K562 (cell line): ENCODE results near the gene ELOVL5. TPM values are rescaled to one million over a fixed set of nuclear protein-coding genes. Genes with fewer than 3 reads are reported as not detected.
A peak's percentile ranks its signal among the peaks of the same experiment; 100 is the strongest.

Experiments
- ATAC-seq: fragments of 200-7000 bp; cut with Tn5 transposase; 3 replicates; pipeline ENCODE4 v1.9.1; 2020; ENCODE audit warnings: moderate library complexity
- BruUV-seq: library from RNA; stranded (reverse); fragments of 400-500 nt; replicated peaks from 2 replicates; lab custom pipeline; 2021; lab: Mats Ljungman, UMichigan
- CTCF ChIA-PET: fragments of 300-600 bp; formaldehyde crosslinking; extraction: SDS; loops from one replicate; lab custom pipeline; 2021; ENCODE audit warnings: low intra/inter-chr PET ratio; lab: Yijun Ruan, JAX
- POLR2A ChIA-PET: fragments of 300-600, 350-650 bp; sonication (Branson Sonifier 250); formaldehyde crosslinking; extraction: SDS; loops from one replicate; lab custom pipeline; 2021; ENCODE audit warnings: antibody characterized with exemption, inconsistent platforms; lab: Yijun Ruan, JAX
- DNase-seq, 4 experiments: peaks; one replicate each; pipeline versions ENCODE4 v3.0.0 to v3.0.0-alpha.2; 2011 to 2018; ENCODE audit warnings: low spot score in 3 of 4, mixed read lengths in 3 of 4; ENCODE audit errors: extremely low read depth in 1 of 4
- FAIRE-seq: peaks from 2 replicates; lab custom pipeline; 2011; peaks lifted over from hg19 to GRCh38; lab: Jason Lieb, UNC
- H2AFZ ChIP-seq: 2 replicates; pipeline ENCODE4 v1.6.0; 2011; ENCODE audit warnings: low read depth, low read length, control low read depth, inconsistent platforms
- H3K27ac ChIP-seq: fragments of 200-600 bp; 3 replicates; pipeline ENCODE4 v1.8.0; 2011; ENCODE audit warnings: low read depth, mild to moderate bottlenecking, control low read depth, inconsistent platforms, low read length, moderate library complexity, mixed read lengths; ENCODE audit errors: extremely low read depth
- H3K27me3 ChIP-seq, 2 experiments: fragments of 300-600 bp in 1 of 2; 2 replicates in 1 of 2; 3 replicates in 1 of 2; pipeline versions ENCODE4 v1.6.0 to v1.8.0; 2011; ENCODE audit warnings: inconsistent platforms in 2 of 2, low read length in 2 of 2, mild to moderate bottlenecking in 1 of 2, mixed read lengths in 1 of 2, moderate library complexity in 1 of 2; ENCODE audit not compliant: control insufficient read depth in 2 of 2, insufficient read depth in 2 of 2
- H3K36me3 ChIP-seq: fragments of 300-600 bp; 3 replicates; pipeline ENCODE4 v1.8.0; 2011; ENCODE audit warnings: mild to moderate bottlenecking, low read length, inconsistent platforms; ENCODE audit not compliant: control insufficient read depth, insufficient read depth
- H3K4me1 ChIP-seq, 2 experiments: fragments of 200-600 bp in 1 of 2; replicated peaks in 1 of 2; 2 replicates in 1 of 2; 3 replicates in 1 of 2; pipeline versions ENCODE4 v1.5.1 to v1.8.0; 2011; ENCODE audit warnings: inconsistent platforms in 2 of 2, low read length in 2 of 2, mild to moderate bottlenecking in 1 of 2, mixed read lengths in 1 of 2, moderate library complexity in 1 of 2; ENCODE audit not compliant: control insufficient read depth in 2 of 2, insufficient read depth in 2 of 2
- H3K4me2 ChIP-seq: 2 replicates; pipeline ENCODE4 v1.6.1; 2011; ENCODE audit warnings: low read length, control low read depth, inconsistent platforms, mixed read lengths; ENCODE audit not compliant: insufficient read depth
- H3K4me3 ChIP-seq: fragments of 200-600 bp; sonication (generic), shearing (Covaris generic); 2 replicates; pipeline ENCODE4 v1.5.1; 2016; ENCODE audit warnings: control low read depth, inconsistent platforms
- H3K79me2 ChIP-seq: fragments of 200-600 bp; 3 replicates; pipeline ENCODE4 v1.8.0; 2011; ENCODE audit warnings: low read length, inconsistent platforms; ENCODE audit not compliant: control insufficient read depth, insufficient read depth
- H3K9ac ChIP-seq, 2 experiments: 2 replicates each; pipeline versions ENCODE4 v1.6.0 to v1.6.1; 2011; ENCODE audit warnings: low read depth in 2 of 2, low read length in 2 of 2, control low read depth in 1 of 2, inconsistent platforms in 1 of 2, mild to moderate bottlenecking in 1 of 2, mixed read lengths in 1 of 2; ENCODE audit not compliant: insufficient read depth in 1 of 2
- H3K9me1 ChIP-seq: one replicate; pipeline ENCODE4 v1.6.0; 2011; ENCODE audit warnings: inconsistent platforms, mild to moderate bottlenecking, low read length, moderate library complexity; ENCODE audit not compliant: control insufficient read depth, insufficient read depth
- H3K9me3 ChIP-seq: replicated peaks from 2 replicates; pipeline ENCODE4 v1.5.1; 2011; ENCODE audit warnings: low read depth, low read length, inconsistent platforms; ENCODE audit not compliant: control insufficient read depth, insufficient read depth
- H4K20me1 ChIP-seq: replicated peaks from 2 replicates; pipeline ENCODE4 v1.6.1; 2011; ENCODE audit warnings: low read length, inconsistent platforms, mixed read lengths; ENCODE audit not compliant: control insufficient read depth, insufficient read depth
- C11orf30 ChIP-seq: fragments of 450-650 bp; IDR thresholded peaks from 2 replicates; pipeline ENCODE4 v1.6.1; 2016; ENCODE audit warnings: low read depth, mild to moderate bottlenecking
- HDAC3 ChIP-seq: fragments of 450-650 bp; IDR thresholded peaks from 2 replicates; pipeline ENCODE4 v1.6.1; 2018; ENCODE audit warnings: borderline replicate concordance, mild to moderate bottlenecking, moderate library complexity; ENCODE audit not compliant: partially characterized antibody
- ZNF174 ChIP-seq: fragments of 250-450 bp; sonication (Bioruptor Pico); IDR thresholded peaks from 2 replicates; pipeline ENCODE4 v1.4.0; 2020; ENCODE audit warnings: mild to moderate bottlenecking
- ZNF316 ChIP-seq: fragments of 450-650 bp; IDR thresholded peaks from 2 replicates; pipeline ENCODE4 v1.6.1; 2016
- WGBS: fragments of 100-300 bp; shearing (Covaris generic); methylation state at CpG from one replicate; pipeline ENCODE4 v1.1.6; 2016; ENCODE audit warnings: low coverage, mixed read lengths; ENCODE audit not compliant: insufficient coverage; ENCODE audit errors: missing lambda C conversion rate; 5-methylcytosine and 5-hydroxymethylcytosine counted together
- in situ Hi-C: fragments of 300-500 bp; cut with MboI; formaldehyde crosslinking; loops from 4 replicates; pipeline ENCODE4 v1.15.0; 2018; ENCODE audit warnings: inconsistent platforms, mixed read lengths
- intact Hi-C: fragments of 100-400 bp; cut with micrococcal nuclease; formaldehyde crosslinking; loops from 2 replicates; pipeline ENCODE4 v1.14.2; 2022
- polyA plus RNA-seq, 8 experiments: library from polyadenylated mRNA; depleted of rRNA in 4 of 8; stranded (reverse) in 5 of 8; unstranded in 3 of 8; fragments of >200 nt; fragmentation: Nextera tagmentation in 2 of 8; fragmentation: Illumina TruSeq in 1 of 8; extraction: Ambion mirVana in 2 of 8; extraction: Trizol in 1 of 8; gene quantifications; 2 replicates each; pipeline versions ENCODE4 v1.2.1 to v1.2.3, GENCODE V29; 2011 to 2014; ENCODE audit warnings: inconsistent platforms in 1 of 8, missing spikeins in 1 of 8
- total RNA-seq, 7 experiments: library from RNA; depleted of rRNA in 6 of 7; stranded (reverse); fragments of >200 nt in 6 of 7; fragmentation: Illumina TruSeq in 2 of 7; extraction: Trizol in 2 of 7; gene quantifications; 2 replicates each; pipeline versions ENCODE4 v1.2.1 to v1.2.3, GENCODE V29; 2011 to 2021; ENCODE audit warnings: low replicate concordance in 1 of 7
- TF ChIP-seq, protein P1 (sequence below): fragments of 250-450 bp; sonication (Bioruptor Pico); IDR thresholded peaks from 2 replicates; pipeline ENCODE4 v1.5.0; 2021
- TF ChIP-seq, protein P2 (sequence below): fragments of 200-800 bp; sonication (Bioruptor generic); IDR thresholded peaks from 2 replicates; pipeline ENCODE4 v1.6.1; 2017; ENCODE audit warnings: missing genetic modification characterization, missing compliant biosample characterization

The ELOVL5 gene
- total and polyA plus RNA-seq, 9 of the 15 experiments (the other 6 are each of a cell fraction or from before 2014, with no cell fraction given): 70.6 to 245 (median 132) TPM

GRCh38 chr6:53235508-53235907 lies 113.2 kb downstream of the ELOVL5 start:
- in situ Hi-C loops (no loop called here), intact Hi-C loops (no loop called here)
- no peak overlapping the region for H3K4me3 ChIP-seq
- POLR2A ChIA-PET: interaction anchor here (0.6 kb wide), 1 partner anchor 20 kb away, joined by 3 read pairs; no protein-coding TSS in a partner anchor
- TF ChIP-seq, protein P1, sequence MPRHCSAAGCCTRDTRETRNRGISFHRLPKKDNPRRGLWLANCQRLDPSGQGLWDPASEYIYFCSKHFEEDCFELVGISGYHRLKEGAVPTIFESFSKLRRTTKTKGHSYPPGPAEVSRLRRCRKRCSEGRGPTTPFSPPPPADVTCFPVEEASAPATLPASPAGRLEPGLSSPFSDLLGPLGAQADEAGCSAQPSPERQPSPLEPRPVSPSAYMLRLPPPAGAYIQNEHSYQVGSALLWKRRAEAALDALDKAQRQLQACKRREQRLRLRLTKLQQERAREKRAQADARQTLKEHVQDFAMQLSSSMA (CRISPR knock-in tag): no peak
- TF ChIP-seq HDAC3: no peak
- TF ChIP-seq, protein P2, sequence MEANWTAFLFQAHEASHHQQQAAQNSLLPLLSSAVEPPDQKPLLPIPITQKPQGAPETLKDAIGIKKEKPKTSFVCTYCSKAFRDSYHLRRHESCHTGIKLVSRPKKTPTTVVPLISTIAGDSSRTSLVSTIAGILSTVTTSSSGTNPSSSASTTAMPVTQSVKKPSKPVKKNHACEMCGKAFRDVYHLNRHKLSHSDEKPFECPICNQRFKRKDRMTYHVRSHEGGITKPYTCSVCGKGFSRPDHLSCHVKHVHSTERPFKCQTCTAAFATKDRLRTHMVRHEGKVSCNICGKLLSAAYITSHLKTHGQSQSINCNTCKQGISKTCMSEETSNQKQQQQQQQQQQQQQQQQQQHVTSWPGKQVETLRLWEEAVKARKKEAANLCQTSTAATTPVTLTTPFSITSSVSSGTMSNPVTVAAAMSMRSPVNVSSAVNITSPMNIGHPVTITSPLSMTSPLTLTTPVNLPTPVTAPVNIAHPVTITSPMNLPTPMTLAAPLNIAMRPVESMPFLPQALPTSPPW (CRISPR knock-in tag): no peak
- peak; percentile 51 for TF ChIP-seq ZNF316
- TF ChIP-seq ZNF174: no peak
- TF ChIP-seq C11orf30: peak; percentile 21; the same call in 1 of the 2 replicates
- no peak overlapping the region for H3K27ac ChIP-seq
- H3K79me2 ChIP-seq: no peaks in the 10 kb centered on the region
- H3K9ac ChIP-seq: no peak overlapping the region
- no peak overlapping the region for H3K4me2 ChIP-seq
- peaks cover 0 to 2% of the 10 kb centered on the region in 2 experiments; a peak in 2 of 5 replicates for H3K27me3 ChIP-seq
- WGBS: 40% methylated on average over 5 of the region's 5 CpGs
- ATAC-seq (no peak), FAIRE-seq (no peak), DNase-seq (no peak)
- CTCF ChIA-PET: interaction anchor here (0.5 to 0.6 kb wide), 2 partner anchors 27 to 399 kb away, joined by 3 to 4 read pairs; no protein-coding TSS in a partner anchor
- H3K4me1 ChIP-seq: no peaks in the 10 kb centered on the region
- no TSS peak for BruUV-seq
- H3K36me3 ChIP-seq: no peaks in the 10 kb centered on the region
- no peak overlapping the region for H2AFZ ChIP-seq
- H4K20me1 ChIP-seq: no peaks in the 10 kb centered on the region
- H3K9me1 ChIP-seq: no peaks in the 10 kb centered on the region
- no peaks in the 10 kb centered on the region for H3K9me3 ChIP-seq
